Type B pancreatic cell (in vitro differentiated cells): ENCODE results near the gene SORCS1. TPM values are rescaled to one million over a fixed set of nuclear protein-coding genes. Genes with fewer than 3 reads are reported as not detected.

Experiments
- DNase-seq: peaks from one replicate; pipeline ENCODE4 v3.0.0; 2021; ENCODE audit warnings: mixed read lengths; ENCODE audit not compliant: unreplicated experiment; ENCODE audit errors: extremely low spot score
- H3K27ac Mint-ChIP-seq: 2 replicates; pipeline ENCODE4 v1.8.0; 2021; ENCODE audit warnings: mild to moderate bottlenecking, mixed read lengths
- H3K27me3 Mint-ChIP-seq: 2 replicates; pipeline ENCODE4 v1.8.0; 2021; ENCODE audit warnings: mixed read lengths
- H3K36me3 Mint-ChIP-seq: 2 replicates; pipeline ENCODE4 v1.8.0; 2021; ENCODE audit warnings: mixed read lengths
- H3K4me1 Mint-ChIP-seq: one replicate; pipeline ENCODE4 v1.8.0; 2021; ENCODE audit warnings: mixed read lengths; ENCODE audit not compliant: unreplicated experiment
- H3K4me3 Mint-ChIP-seq: 2 replicates; pipeline ENCODE4 v1.8.0; 2021; ENCODE audit warnings: mild to moderate bottlenecking, mixed read lengths
- H3K9me3 Mint-ChIP-seq: 2 replicates; pipeline ENCODE4 v1.8.0; 2021; ENCODE audit warnings: mixed read lengths
- CTCF ChIP-seq: fragments of 200-600 bp; sonication (generic); conservative IDR thresholded peaks from 2 replicates; pipeline ENCODE4 v1.5.0; 2021; ENCODE audit warnings: antibody characterized with exemption, mild to moderate bottlenecking
- total RNA-seq: library from RNA; stranded (reverse); gene quantifications from 2 replicates; pipeline ENCODE4 v1.2.1, GENCODE V29; 2021; ENCODE audit warnings: low replicate concordance

SORCS1 gene
- total RNA-seq, 1 donor from 2014 or later: 5.4 TPM

- H3K4me3 Mint-ChIP-seq: no peak overlapping the region
- no peaks in the 10 kb centered on the region for H3K4me1 Mint-ChIP-seq
- H3K36me3 Mint-ChIP-seq: no peaks in the 10 kb centered on the region
- H3K27me3 Mint-ChIP-seq: no peaks in the 10 kb centered on the region
- no peak overlapping the region for H3K27ac Mint-ChIP-seq
- H3K9me3 Mint-ChIP-seq: peaks cover 7% of the 10 kb centered on the region
- DNase-seq: no peak
- TF ChIP-seq CTCF: no peak
Measured at GRCh38 chr10:106859892-106860652, 304.4 kb downstream of the SORCS1 start.

GRCh38 chr10:106857728-106858127, 306.8 kb downstream of the SORCS1 start:
- no peak for TF ChIP-seq CTCF
- DNase-seq: no peak
- no peaks in the 10 kb centered on the region for H3K27me3 Mint-ChIP-seq
- H3K4me1 Mint-ChIP-seq: no peaks in the 10 kb centered on the region
- H3K27ac Mint-ChIP-seq: no peak overlapping the region
- H3K4me3 Mint-ChIP-seq: no peak overlapping the region
- H3K9me3 Mint-ChIP-seq: peaks cover 17% of the 10 kb centered on the region
- H3K36me3 Mint-ChIP-seq: no peaks in the 10 kb centered on the region

- H3K4me3 Mint-ChIP-seq: no peak overlapping the region
- H3K4me1 Mint-ChIP-seq: no peaks in the 10 kb centered on the region
- H3K27ac Mint-ChIP-seq: no peak overlapping the region
- TF ChIP-seq CTCF: no peak
- H3K36me3 Mint-ChIP-seq: no peaks in the 10 kb centered on the region
- H3K27me3 Mint-ChIP-seq: no peaks in the 10 kb centered on the region
- DNase-seq: no peak
- peaks cover 17% of the 10 kb centered on the region for H3K9me3 Mint-ChIP-seq
Measured at GRCh38 chr10:106857213-106857612, 307.3 kb downstream of the SORCS1 start.

- no peak overlapping the region for H3K4me3 Mint-ChIP-seq
- TF ChIP-seq CTCF: no peak
- H3K4me1 Mint-ChIP-seq: peaks cover 9% of the 10 kb centered on the region
- H3K27ac Mint-ChIP-seq: no peak overlapping the region
- H3K36me3 Mint-ChIP-seq: no peaks in the 10 kb centered on the region
- DNase-seq: no peak
- no peaks in the 10 kb centered on the region for H3K9me3 Mint-ChIP-seq
- H3K27me3 Mint-ChIP-seq: no peaks in the 10 kb centered on the region
Measured at GRCh38 chr10:106836933-106837663, 327.4 kb downstream of the SORCS1 start.

GRCh38 chr10:106832846-106833245, 331.7 kb downstream of the SORCS1 start:
- Mint-ChIP-seq H3K27ac (no peak overlapping the region), H3K4me1 (peaks cover 9% of the 10 kb centered on the region), H3K9me3 (no peaks in the 10 kb centered on the region), H3K4me3 (no peak overlapping the region), H3K36me3 (no peaks in the 10 kb centered on the region), H3K27me3 (no peaks in the 10 kb centered on the region)
- DNase-seq: no peak
- no peak for TF ChIP-seq CTCF
